ENCODE measurements around the gene FOXJ2. TPM values are rescaled to one million over a fixed set of nuclear protein-coding genes. Genes with fewer than 3 reads are reported as not detected.
"Not testable (repeated sequence)": the region's sequence is repeated elsewhere in the genome, so short reads cannot be mapped to it uniquely, and the experiment has no call there.

The FOXJ2 gene
- total RNA-seq, 1 donor from 2014 or later: 14.8 TPM

- no peak for TF ChIP-seq CTCF (IDR thresholded peaks at IDR 0.05; ENCODE audit: insufficient read depth, low read length, poor library complexity, severe bottlenecking)
- Histone ChIP-seq H3K36me3 (ENCODE audit: control insufficient read depth, insufficient read depth, low read length) (no peaks in the 10 kb centered on the region), H3K27me3 (ENCODE audit: control insufficient read depth, insufficient read depth, low read length) (no peaks in the 10 kb centered on the region), H3K4me3 (ENCODE audit: low read depth, low read length) (no peak overlapping the region)
- DNase-seq (ENCODE audit: low read depth): no peak
Observed at GRCh38 chr12:8069582-8069981, 37.1 kb downstream of the FOXJ2 start.

- DNase-seq (ENCODE audit: low read depth); H3K36me3 ChIP-seq (ENCODE audit: control insufficient read depth, insufficient read depth, low read length); H3K4me3 ChIP-seq (ENCODE audit: low read depth, low read length); H3K27me3 ChIP-seq (ENCODE audit: control insufficient read depth, insufficient read depth, low read length): not testable (repeated sequence)
Observed at GRCh38 chr12:8071820-8072219, 39.3 kb downstream of the FOXJ2 start.

- Histone ChIP-seq H3K4me3 (ENCODE audit: low read depth, low read length) (no peak overlapping the region), H3K27me3 (ENCODE audit: control insufficient read depth, insufficient read depth, low read length) (no peaks in the 10 kb centered on the region), H3K36me3 (ENCODE audit: control insufficient read depth, insufficient read depth, low read length) (no peaks in the 10 kb centered on the region)
- no peak for TF ChIP-seq CTCF (IDR thresholded peaks at IDR 0.05; ENCODE audit: insufficient read depth, low read length, poor library complexity, severe bottlenecking)
- no peak for DNase-seq (ENCODE audit: low read depth)
Observed at GRCh38 chr12:8075935-8076334, 43.4 kb downstream of the FOXJ2 start.

GRCh38 chr12:8076366-8076765, 43.9 kb downstream of the FOXJ2 start:
- DNase-seq (ENCODE audit: low read depth): no peak
- no peak for TF ChIP-seq CTCF (IDR thresholded peaks at IDR 0.05; ENCODE audit: insufficient read depth, low read length, poor library complexity, severe bottlenecking)
- Histone ChIP-seq H3K4me3 (ENCODE audit: low read depth, low read length) (no peak overlapping the region), H3K36me3 (ENCODE audit: control insufficient read depth, insufficient read depth, low read length) (no peaks in the 10 kb centered on the region), H3K27me3 (ENCODE audit: control insufficient read depth, insufficient read depth, low read length) (no peaks in the 10 kb centered on the region)

- no peaks in the 10 kb centered on the region for H3K27me3 ChIP-seq (ENCODE audit: control insufficient read depth, insufficient read depth, low read length)
- TF ChIP-seq CTCF (IDR thresholded peaks at IDR 0.05; ENCODE audit: insufficient read depth, low read length, poor library complexity, severe bottlenecking): no peak
- no peak overlapping the region for H3K4me3 ChIP-seq (ENCODE audit: low read depth, low read length)
- H3K36me3 ChIP-seq (ENCODE audit: control insufficient read depth, insufficient read depth, low read length): no peaks in the 10 kb centered on the region
- DNase-seq (ENCODE audit: low read depth): no peak
Observed at GRCh38 chr12:8077207-8077606, 44.7 kb downstream of the FOXJ2 start.

GRCh38 chr12:8078398-8078797, 45.9 kb downstream of the FOXJ2 start:
- peak; percentile 56 for TF ChIP-seq CTCF (IDR thresholded peaks at IDR 0.05; ENCODE audit: insufficient read depth, low read length, poor library complexity, severe bottlenecking)
- Histone ChIP-seq H3K36me3 (ENCODE audit: control insufficient read depth, insufficient read depth, low read length) (no peaks in the 10 kb centered on the region), H3K27me3 (ENCODE audit: control insufficient read depth, insufficient read depth, low read length) (no peaks in the 10 kb centered on the region), H3K4me3 (ENCODE audit: low read depth, low read length) (no peak overlapping the region)
- no peak for DNase-seq (ENCODE audit: low read depth)
